NB4 (cell line): ENCODE results near the gene OR2V1.

Source experiments
- DNase-seq: peaks from one replicate; pipeline ENCODE4 v3.0.0; 2010; ENCODE audit warnings: low read depth
- H3K4me3 ChIP-seq: one replicate; pipeline ENCODE4 v1.5.1; 2011; ENCODE audit warnings: mild to moderate bottlenecking, low read depth, low read length, moderate library complexity
- MYC ChIP-seq: IDR thresholded peaks from 2 replicates; pipeline ENCODE4 v1.6.1; 2011; ENCODE audit warnings: low read depth, low read length
- POLR2A ChIP-seq: IDR thresholded peaks from 2 replicates; pipeline ENCODE4 v1.6.1; 2011; ENCODE audit warnings: mild to moderate bottlenecking; ENCODE audit not compliant: insufficient read length; ENCODE audit errors: extremely low read depth
- TF ChIP-seq, protein P1 (sequence below): IDR thresholded peaks from one replicate; pipeline ENCODE4 v1.5.1; 2012; ENCODE audit warnings: low read depth, low read length
- TF ChIP-seq, protein P2 (sequence below): IDR thresholded peaks from 2 replicates; pipeline ENCODE4 v1.6.1; 2011; ENCODE audit warnings: low read depth, low read length

Gene OR2V1

GRCh38 chr5:181160152-181160754 is 29.3 kb upstream of the OR2V1 start:
- H3K4me3 ChIP-seq, result no peak overlapping the region
- no peak for TF ChIP-seq MYC
- TF ChIP-seq, protein P1, sequence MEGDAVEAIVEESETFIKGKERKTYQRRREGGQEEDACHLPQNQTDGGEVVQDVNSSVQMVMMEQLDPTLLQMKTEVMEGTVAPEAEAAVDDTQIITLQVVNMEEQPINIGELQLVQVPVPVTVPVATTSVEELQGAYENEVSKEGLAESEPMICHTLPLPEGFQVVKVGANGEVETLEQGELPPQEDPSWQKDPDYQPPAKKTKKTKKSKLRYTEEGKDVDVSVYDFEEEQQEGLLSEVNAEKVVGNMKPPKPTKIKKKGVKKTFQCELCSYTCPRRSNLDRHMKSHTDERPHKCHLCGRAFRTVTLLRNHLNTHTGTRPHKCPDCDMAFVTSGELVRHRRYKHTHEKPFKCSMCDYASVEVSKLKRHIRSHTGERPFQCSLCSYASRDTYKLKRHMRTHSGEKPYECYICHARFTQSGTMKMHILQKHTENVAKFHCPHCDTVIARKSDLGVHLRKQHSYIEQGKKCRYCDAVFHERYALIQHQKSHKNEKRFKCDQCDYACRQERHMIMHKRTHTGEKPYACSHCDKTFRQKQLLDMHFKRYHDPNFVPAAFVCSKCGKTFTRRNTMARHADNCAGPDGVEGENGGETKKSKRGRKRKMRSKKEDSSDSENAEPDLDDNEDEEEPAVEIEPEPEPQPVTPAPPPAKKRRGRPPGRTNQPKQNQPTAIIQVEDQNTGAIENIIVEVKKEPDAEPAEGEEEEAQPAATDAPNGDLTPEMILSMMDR, result no peak
- TF ChIP-seq, protein P2, sequence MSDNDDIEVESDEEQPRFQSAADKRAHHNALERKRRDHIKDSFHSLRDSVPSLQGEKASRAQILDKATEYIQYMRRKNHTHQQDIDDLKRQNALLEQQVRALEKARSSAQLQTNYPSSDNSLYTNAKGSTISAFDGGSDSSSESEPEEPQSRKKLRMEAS, result no peak
- no peak for TF ChIP-seq POLR2A
- DNase-seq, result no peak

- H3K4me3 ChIP-seq, result no peak overlapping the region
- peak; percentile 82 for DNase-seq
- TF ChIP-seq POLR2A (no peak), MYC (peak; percentile 53; the same call in 1 of the 2 replicates)
- TF ChIP-seq, protein P2, result peak; percentile 61
- TF ChIP-seq, protein P1, result peak; percentile 86
Observed at GRCh38 chr5:181159286-181160151, 28.6 kb upstream of the OR2V1 start.

GRCh38 chr5:181158869-181159268 is 27.9 kb upstream of the OR2V1 start:
- TF ChIP-seq, protein P2, result no peak
- TF ChIP-seq MYC (no peak), POLR2A (no peak)
- TF ChIP-seq, protein P1, result no peak
- H3K4me3 ChIP-seq, result no peak overlapping the region
- DNase-seq, result no peak

DNA sequence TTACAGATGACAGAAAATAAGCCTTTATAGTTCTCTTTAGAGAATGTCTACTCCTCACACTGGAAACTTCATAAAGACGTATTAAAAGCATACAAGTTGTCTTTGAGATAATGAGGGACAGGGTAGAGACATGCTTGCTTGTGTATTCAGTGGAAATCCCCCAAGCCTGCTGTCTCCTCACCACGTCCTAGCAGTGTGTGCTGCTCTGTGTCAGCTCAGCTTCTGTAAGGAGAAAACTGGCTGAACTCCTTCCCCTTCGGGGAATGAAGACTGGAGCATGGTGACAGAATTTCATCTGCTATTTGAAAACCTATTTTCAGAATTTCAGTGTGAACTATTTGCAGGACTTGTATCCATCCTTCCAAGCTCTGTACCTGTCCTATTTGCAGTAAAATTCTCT is 25.8 kb upstream of the OR2V1 start:
- H3K4me3 ChIP-seq, result no peak overlapping the region
- DNase-seq, result no peak
- TF ChIP-seq, protein P1, result no peak
- TF ChIP-seq POLR2A (no peak), MYC (no peak)
- TF ChIP-seq, protein P2, result no peak

DNA sequence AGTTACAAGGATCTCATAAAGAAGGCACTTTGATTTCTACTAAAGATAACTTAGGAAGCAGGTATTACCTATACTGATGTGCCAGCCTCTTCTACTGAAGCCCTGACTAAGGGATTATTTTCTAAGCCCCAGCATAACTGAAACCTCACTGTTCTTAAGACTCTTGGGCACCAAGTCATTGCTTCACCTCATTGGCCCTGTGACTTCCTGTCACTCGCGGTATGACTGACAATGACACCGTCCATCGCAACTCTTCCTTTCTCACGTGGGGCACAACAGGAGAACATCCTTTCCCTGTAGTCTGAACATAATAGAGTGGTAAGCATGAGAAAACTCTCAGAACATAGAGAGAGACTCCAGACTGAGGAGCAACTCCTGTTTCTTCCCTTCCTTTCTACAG is 22.8 kb upstream of the OR2V1 start:
- DNase-seq, result no peak
- H3K4me3 ChIP-seq, result no peak overlapping the region
- TF ChIP-seq, protein P2, result no peak
- TF ChIP-seq POLR2A (no peak), MYC (no peak)
- TF ChIP-seq, protein P1, result no peak
